Thyroid gland (tissue), 4 donors: ENCODE results near the gene SLC13A4. TPM values are rescaled to one million over a fixed set of nuclear protein-coding genes. Genes with fewer than 3 reads are reported as not detected.

ENCODE experiments used
- DNase-seq, 2 donors: peaks; one replicate each; pipeline ENCODE4 v3.0.0-alpha.2; 2019
- H3K27ac ChIP-seq, 3 donors: fragments of 200-600 bp; sonication (generic); 1 replicate in 2 of 3; 2 replicates in 1 of 3; pipeline ENCODE4 v1.5.1; 2016 to 2019; ENCODE audit warnings: mild to moderate bottlenecking in 1 of 3, moderate library complexity in 1 of 3
- H3K27me3 ChIP-seq: fragments of 200-600 bp; sonication (generic); one replicate; pipeline ENCODE4 v1.5.1; 2019
- H3K36me3 ChIP-seq, 2 donors: fragments of 200-600 bp; sonication (generic); one replicate each; pipeline ENCODE4 v1.5.1; 2016 to 2019
- H3K4me1 ChIP-seq, 2 donors: fragments of 200-600 bp; sonication (generic); one replicate each; pipeline ENCODE4 v1.5.1; 2017 to 2019
- H3K4me3 ChIP-seq, 3 donors: fragments of 200-600 bp; sonication (generic); replicated peaks in 1 of 3; 1 replicate in 2 of 3; 2 replicates in 1 of 3; pipeline ENCODE4 v1.5.1; 2016; ENCODE audit warnings: mild to moderate bottlenecking in 1 of 3
- H3K9me3 ChIP-seq: fragments of 200-600 bp; sonication (generic); one replicate; pipeline ENCODE4 v1.5.1; 2017
- CTCF ChIP-seq, 6 experiments: fragments of 200-600 bp in 3 of 6; fragments of 450-650 bp in 3 of 6; sonication (generic) in 3 of 6; IDR thresholded peaks; one replicate each; pipeline ENCODE4 v1.5.1; 2016 to 2019; ENCODE audit warnings: antibody characterized with exemption in 6 of 6, mild to moderate bottlenecking in 2 of 6, inconsistent platforms in 1 of 6, moderate library complexity in 1 of 6
- POLR2A ChIP-seq, 2 donors: fragments of 450-650 bp; IDR thresholded peaks; one replicate each; pipeline ENCODE4 v1.6.1; 2017; ENCODE audit warnings: antibody characterized with exemption in 2 of 2, mild to moderate bottlenecking in 2 of 2, moderate library complexity in 1 of 2
- WGBS, 2 donors: methylation state at CpG; one replicate each; pipeline ENCODE4 v1.1.5; 2017; 5-methylcytosine and 5-hydroxymethylcytosine counted together
- intact Hi-C: fragments of 100-400 bp; cut with DNase I; formaldehyde crosslinking; loops from one replicate; pipeline ENCODE4 v1.15.1; 2023
- total RNA-seq, 4 donors: library from RNA; depleted of rRNA; stranded (reverse); fragments of >200 nt; gene quantifications; one replicate each; pipeline ENCODE4 v1.2.3, GENCODE V29; 2016

The SLC13A4 gene
- total RNA-seq, 4 donors from 2014 or later: 0.20 TPM; not detected in 3

GRCh38 chr7:135759532-135759931, 31.5 kb upstream of the SLC13A4 start:
- Histone ChIP-seq H3K9me3 (no peaks in the 10 kb centered on the region), H3K4me1 (peaks cover 8 to 10% of the 10 kb centered on the region in 2 donors), H3K27me3 (no peaks in the 10 kb centered on the region), H3K27ac (no peak overlapping the region), H3K4me3 (no peak overlapping the region), H3K36me3 (no peaks in the 10 kb centered on the region)
- no peak for TF ChIP-seq CTCF (IDR thresholded peaks at IDR 0.05)
- TF ChIP-seq POLR2A (IDR thresholded peaks at IDR 0.05): no peak
- no peak for DNase-seq
- intact Hi-C loops: no loop called here
- 92% methylated on average over 4 of the region's 4 CpGs for WGBS, 2 donors

- H3K4me1 ChIP-seq: peaks cover 8 to 10% of the 10 kb centered on the region in 2 donors
- no peak overlapping the region for H3K4me3 ChIP-seq
- H3K27me3 ChIP-seq: no peaks in the 10 kb centered on the region
- H3K27ac ChIP-seq: peak overlapping the region; percentile 32 to 74 (median 42)
- DNase-seq: peak; percentile 62 to 68
- 11 to 18% methylated on average over 5 of the region's 5 CpGs for WGBS, 2 donors
- no peaks in the 10 kb centered on the region for H3K9me3 ChIP-seq
- no peak for TF ChIP-seq CTCF (IDR thresholded peaks at IDR 0.05)
- peak in 1 of 2 donors; percentile 26 for TF ChIP-seq POLR2A (IDR thresholded peaks at IDR 0.05)
- intact Hi-C loops: no loop called here
- no peaks in the 10 kb centered on the region for H3K36me3 ChIP-seq
Observed at GRCh38 chr7:135758531-135758932, 30.5 kb upstream of the SLC13A4 start.

GRCh38 chr7:135757719-135758411, 29.9 kb upstream of the SLC13A4 start:
- Histone ChIP-seq H3K27ac (peak overlapping the region; percentile 32 to 74 (median 42)), H3K4me1 (peaks cover 8 to 10% of the 10 kb centered on the region in 2 donors), H3K9me3 (no peaks in the 10 kb centered on the region), H3K27me3 (no peaks in the 10 kb centered on the region), H3K4me3 (no peak overlapping the region), H3K36me3 (no peaks in the 10 kb centered on the region)
- peak; percentile 44 to 52 for DNase-seq
- 28 to 46% methylated on average over 8 of the region's 8 CpGs for WGBS, 2 donors
- TF ChIP-seq POLR2A (IDR thresholded peaks at IDR 0.05) (no peak), CTCF (IDR thresholded peaks at IDR 0.05) (no peak)
- intact Hi-C loops: no loop called here

GRCh38 chr7:135756191-135756590, 28.2 kb upstream of the SLC13A4 start:
- TF ChIP-seq CTCF (IDR thresholded peaks at IDR 0.05): no peak
- TF ChIP-seq POLR2A (IDR thresholded peaks at IDR 0.05): no peak
- Histone ChIP-seq H3K9me3 (no peaks in the 10 kb centered on the region), H3K4me3 (no peak overlapping the region), H3K4me1 (peaks cover 8 to 10% of the 10 kb centered on the region in 2 donors), H3K36me3 (no peaks in the 10 kb centered on the region), H3K27ac (no peak overlapping the region), H3K27me3 (no peaks in the 10 kb centered on the region)
- intact Hi-C loops: no loop called here
- DNase-seq: no peak
- 82 to 88% methylated on average over 5 of the region's 5 CpGs for WGBS, 2 donors

- Histone ChIP-seq H3K36me3 (no peaks in the 10 kb centered on the region), H3K27me3 (no peaks in the 10 kb centered on the region), H3K9me3 (no peaks in the 10 kb centered on the region), H3K4me1 (peaks cover 8 to 10% of the 10 kb centered on the region in 2 donors), H3K27ac (no peak overlapping the region), H3K4me3 (no peak overlapping the region)
- DNase-seq: no peak
- no peak for TF ChIP-seq POLR2A (IDR thresholded peaks at IDR 0.05)
- no peak for TF ChIP-seq CTCF (IDR thresholded peaks at IDR 0.05)
- intact Hi-C loops: no loop called here
- 88 to 91% methylated on average over 11 of the region's 11 CpGs for WGBS, 2 donors
Observed at GRCh38 chr7:135755351-135755753, 27.4 kb upstream of the SLC13A4 start.
